ENCODE measurements around the gene DNAJC5G. TPM values are rescaled to one million over a fixed set of nuclear protein-coding genes. Genes with fewer than 3 reads are reported as not detected.

Gene DNAJC5G
- total and polyA plus RNA-seq, 2 experiments from 2014 or later, result 4.4 to 14.1 TPM

DNA sequence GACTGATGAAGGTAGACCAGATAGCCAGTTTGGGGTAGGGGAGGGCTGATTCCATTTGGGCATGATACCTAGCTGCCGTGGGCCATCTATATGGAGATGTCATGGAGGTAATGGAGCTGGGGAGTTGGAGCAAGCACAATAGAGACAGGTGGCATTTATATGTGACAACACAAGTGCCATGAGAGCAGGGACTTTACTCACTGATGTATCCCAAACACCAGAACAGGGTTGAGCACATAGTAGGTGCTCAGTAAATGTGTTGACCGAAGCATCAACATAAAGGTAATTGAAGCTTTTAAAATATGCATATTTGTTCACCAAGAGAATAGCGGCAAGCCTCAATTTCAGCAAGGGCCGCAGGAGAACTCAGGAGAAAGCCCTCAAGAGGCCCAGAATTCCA lies 27.3 kb upstream of the DNAJC5G start:
- TF ChIP-seq, protein P1, sequence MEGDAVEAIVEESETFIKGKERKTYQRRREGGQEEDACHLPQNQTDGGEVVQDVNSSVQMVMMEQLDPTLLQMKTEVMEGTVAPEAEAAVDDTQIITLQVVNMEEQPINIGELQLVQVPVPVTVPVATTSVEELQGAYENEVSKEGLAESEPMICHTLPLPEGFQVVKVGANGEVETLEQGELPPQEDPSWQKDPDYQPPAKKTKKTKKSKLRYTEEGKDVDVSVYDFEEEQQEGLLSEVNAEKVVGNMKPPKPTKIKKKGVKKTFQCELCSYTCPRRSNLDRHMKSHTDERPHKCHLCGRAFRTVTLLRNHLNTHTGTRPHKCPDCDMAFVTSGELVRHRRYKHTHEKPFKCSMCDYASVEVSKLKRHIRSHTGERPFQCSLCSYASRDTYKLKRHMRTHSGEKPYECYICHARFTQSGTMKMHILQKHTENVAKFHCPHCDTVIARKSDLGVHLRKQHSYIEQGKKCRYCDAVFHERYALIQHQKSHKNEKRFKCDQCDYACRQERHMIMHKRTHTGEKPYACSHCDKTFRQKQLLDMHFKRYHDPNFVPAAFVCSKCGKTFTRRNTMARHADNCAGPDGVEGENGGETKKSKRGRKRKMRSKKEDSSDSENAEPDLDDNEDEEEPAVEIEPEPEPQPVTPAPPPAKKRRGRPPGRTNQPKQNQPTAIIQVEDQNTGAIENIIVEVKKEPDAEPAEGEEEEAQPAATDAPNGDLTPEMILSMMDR (IDR thresholded peaks at IDR 0.05; ENCODE audit: low read depth, low read length), result no peak
- H3K27me3 ChIP-seq, result no peaks in the 10 kb centered on the region
- DNase-seq (ENCODE audit: low read depth in 1 of 2, low spot score in 1 of 2), result no peak

DNA sequence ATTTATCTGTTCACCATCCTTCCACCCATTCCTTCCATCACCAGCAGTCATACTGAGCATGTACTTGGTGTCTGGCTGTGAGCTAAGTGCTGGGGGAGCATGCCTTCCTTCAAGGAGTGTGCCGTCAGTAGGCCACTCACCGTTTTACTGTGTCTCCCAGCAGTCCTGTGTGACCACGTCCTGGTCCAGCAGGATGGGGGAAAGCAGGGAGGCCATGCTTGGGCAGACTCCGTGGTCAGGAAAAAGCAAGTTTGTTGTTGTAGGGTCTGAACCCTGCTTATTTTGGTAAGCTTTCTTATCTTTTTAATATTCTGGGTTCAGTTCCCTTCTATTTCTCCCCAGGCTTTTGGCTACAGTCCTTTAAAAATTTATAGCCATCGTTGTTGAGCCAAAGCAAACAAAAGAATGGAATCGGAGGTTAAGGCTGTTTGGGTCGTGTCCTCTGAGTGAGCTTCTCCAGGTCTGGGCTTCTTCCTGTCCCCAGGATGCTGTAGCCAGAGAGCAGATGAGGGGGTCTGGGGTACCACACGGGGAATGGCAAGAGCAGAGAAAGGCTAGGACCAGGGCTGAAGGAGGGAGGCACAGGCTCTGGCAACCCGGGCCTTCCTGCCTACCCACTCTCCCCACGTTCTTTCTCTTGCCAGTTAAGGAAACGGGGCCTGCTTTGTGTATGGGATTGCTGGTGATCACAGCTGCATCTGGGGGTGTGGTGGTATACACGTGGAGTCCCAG lies 25.9 kb upstream of the DNAJC5G start:
- DNase-seq (ENCODE audit: low read depth in 1 of 2, low spot score in 1 of 2), result no peak
- TF ChIP-seq, protein P1 (IDR thresholded peaks at IDR 0.05; ENCODE audit: low read depth, low read length), result no peak
- H3K4me3 ChIP-seq, result no peak overlapping the region
- no peaks in the 10 kb centered on the region for H3K9me3 ChIP-seq (ENCODE audit: low read depth)
- no peak overlapping the region for H3K27ac ChIP-seq
- H3K36me3 ChIP-seq, result peaks cover 2% of the 10 kb centered on the region
- no peaks in the 10 kb centered on the region for H3K27me3 ChIP-seq
- peaks cover 8% of the 10 kb centered on the region for H3K4me1 ChIP-seq (ENCODE audit: low read depth)

More for the DNA sequence above, 27.3 kb upstream of the DNAJC5G start:
- no peak overlapping the region for H3K4me3 ChIP-seq
- no peaks in the 10 kb centered on the region for H3K9me3 ChIP-seq (ENCODE audit: low read depth)
- peaks cover 22% of the 10 kb centered on the region for H3K4me1 ChIP-seq (ENCODE audit: low read depth)
- H3K27ac ChIP-seq, result no peak overlapping the region
- peaks cover under 1% of the 10 kb centered on the region for H3K36me3 ChIP-seq

DNA sequence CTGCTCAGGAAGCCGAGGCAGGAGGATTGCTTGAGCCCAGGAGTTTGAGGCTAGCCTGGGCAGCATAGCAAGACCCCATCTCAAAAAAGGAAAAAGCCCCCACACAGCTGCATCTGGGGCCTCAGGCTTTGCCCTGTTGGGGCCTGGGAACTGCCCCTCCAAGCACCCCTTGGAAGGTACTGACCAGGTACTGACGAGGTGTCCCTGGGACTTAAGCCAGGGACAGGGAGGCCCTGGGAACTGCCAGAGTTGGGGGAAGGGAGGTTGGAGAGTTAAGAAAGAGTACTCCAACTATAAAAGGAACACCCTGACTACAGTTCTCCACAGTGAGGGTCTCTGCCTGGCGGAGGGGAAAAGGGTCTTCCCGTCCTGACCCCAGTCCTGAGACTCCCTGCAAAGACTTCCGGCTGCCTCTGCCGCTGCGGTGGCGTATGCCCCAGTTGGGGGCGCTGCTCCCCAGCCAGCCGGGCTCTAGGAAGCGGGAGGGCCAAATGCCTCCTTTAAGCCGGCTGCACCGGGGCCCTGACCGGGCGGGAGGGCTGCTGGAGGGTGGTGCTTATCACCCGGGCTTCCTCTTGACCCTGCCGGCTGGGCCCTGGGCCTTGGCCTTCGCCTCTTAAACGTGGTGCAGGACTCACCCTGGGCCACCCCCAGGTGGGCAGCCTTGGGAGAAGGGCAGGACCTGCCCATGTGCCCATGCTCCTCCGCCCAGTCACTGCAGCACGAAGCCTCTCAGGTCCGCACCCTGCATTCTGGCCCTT lies 25.2 kb upstream of the DNAJC5G start:
- Histone ChIP-seq H3K4me3 (no peak overlapping the region), H3K27ac (peak overlapping the region; percentile 61), H3K4me1 (ENCODE audit: low read depth) (peaks cover 8% of the 10 kb centered on the region), H3K9me3 (ENCODE audit: low read depth) (no peaks in the 10 kb centered on the region), H3K27me3 (no peaks in the 10 kb centered on the region), H3K36me3 (peaks cover 2% of the 10 kb centered on the region)
- DNase-seq (ENCODE audit: low read depth in 1 of 2, low spot score in 1 of 2), result peak; percentile 67 to 93
- TF ChIP-seq, protein P1 (IDR thresholded peaks at IDR 0.05; ENCODE audit: low read depth, low read length), result peak; percentile 85

DNA sequence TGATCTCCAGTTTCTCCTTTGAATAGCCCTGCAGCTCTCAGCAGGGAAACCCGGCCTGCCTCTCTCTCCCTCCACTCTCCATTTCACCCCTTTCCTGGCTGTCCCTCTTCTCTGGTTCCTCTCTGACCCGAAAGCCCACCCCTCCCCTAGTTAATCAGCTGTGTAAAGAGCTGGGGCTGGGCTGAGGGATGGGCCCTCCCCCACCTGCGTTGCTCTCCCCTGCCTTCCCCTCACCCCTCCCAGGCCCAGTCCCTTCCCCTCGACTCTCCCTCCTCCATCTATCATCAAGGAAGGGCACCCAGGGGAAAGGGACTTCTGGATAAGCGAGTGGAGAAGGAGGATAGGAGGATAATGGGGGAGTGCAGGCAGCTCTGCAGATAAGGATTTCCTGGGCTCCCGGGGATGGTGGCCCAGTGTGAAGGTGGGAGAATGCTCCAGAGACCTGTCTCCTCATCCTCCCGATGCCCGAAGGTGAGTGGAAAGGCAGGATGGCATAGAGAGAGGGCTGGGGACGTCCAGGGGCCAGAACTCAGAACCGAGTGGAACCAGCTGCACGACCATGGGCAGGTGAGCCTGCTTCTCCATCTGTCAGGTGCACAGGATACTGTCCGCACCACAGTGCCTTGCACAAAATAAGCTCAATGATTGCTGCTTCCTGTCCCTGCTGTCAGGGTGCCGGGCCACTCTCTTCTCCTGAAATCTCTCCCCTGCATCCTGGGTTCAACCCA lies 24.4 kb upstream of the DNAJC5G start:
- H3K27ac ChIP-seq, result peak overlapping the region; percentile 61
- DNase-seq (ENCODE audit: low read depth in 1 of 2, low spot score in 1 of 2), result no peak
- H3K9me3 ChIP-seq (ENCODE audit: low read depth), result no peaks in the 10 kb centered on the region
- no peak overlapping the region for H3K4me3 ChIP-seq
- TF ChIP-seq, protein P1 (IDR thresholded peaks at IDR 0.05; ENCODE audit: low read depth, low read length), result no peak
- H3K27me3 ChIP-seq, result no peaks in the 10 kb centered on the region
- peaks cover 5% of the 10 kb centered on the region for H3K36me3 ChIP-seq
- H3K4me1 ChIP-seq (ENCODE audit: low read depth), result peaks cover 14% of the 10 kb centered on the region

DNA sequence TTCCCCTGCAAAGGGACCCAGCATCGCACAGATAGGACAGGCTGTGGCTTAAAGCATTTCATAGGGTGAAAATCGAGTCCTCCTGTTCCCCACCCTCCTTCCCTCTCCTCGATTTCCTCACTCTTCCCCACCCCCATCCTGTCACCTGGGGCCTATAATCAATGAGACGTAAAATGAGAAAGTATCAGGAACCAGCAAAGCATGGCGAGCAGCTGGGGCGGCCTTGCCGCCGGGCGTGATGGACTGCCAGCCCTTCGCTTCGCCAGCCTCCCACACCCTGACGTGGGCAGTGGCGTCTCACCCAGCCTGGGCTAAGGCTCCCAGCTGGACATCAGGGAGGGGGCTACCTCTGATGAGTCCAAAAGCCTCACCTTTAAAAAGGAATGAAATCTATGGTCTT lies 23.5 kb upstream of the DNAJC5G start:
- Histone ChIP-seq H3K27ac (no peak overlapping the region), H3K4me1 (ENCODE audit: low read depth) (peaks cover 14% of the 10 kb centered on the region), H3K36me3 (peaks cover 12% of the 10 kb centered on the region), H3K9me3 (ENCODE audit: low read depth) (no peaks in the 10 kb centered on the region), H3K4me3 (no peak overlapping the region), H3K27me3 (no peaks in the 10 kb centered on the region)
- no peak for DNase-seq (ENCODE audit: low read depth in 1 of 2, low spot score in 1 of 2)
- TF ChIP-seq, protein P1 (IDR thresholded peaks at IDR 0.05; ENCODE audit: low read depth, low read length), result no peak
